Measurements from ENCODE around the gene ARSB. TPM values are rescaled to one million over a fixed set of nuclear protein-coding genes. Genes with fewer than 3 reads are reported as not detected.
"Not testable (repeated sequence)": the region's sequence is repeated elsewhere in the genome, so short reads cannot be mapped to it uniquely, and the experiment has no call there.

The ARSB gene
- total and polyA plus RNA-seq, 12 donors = 1.9 to 24.5 (median 14.5) TPM

DNA sequence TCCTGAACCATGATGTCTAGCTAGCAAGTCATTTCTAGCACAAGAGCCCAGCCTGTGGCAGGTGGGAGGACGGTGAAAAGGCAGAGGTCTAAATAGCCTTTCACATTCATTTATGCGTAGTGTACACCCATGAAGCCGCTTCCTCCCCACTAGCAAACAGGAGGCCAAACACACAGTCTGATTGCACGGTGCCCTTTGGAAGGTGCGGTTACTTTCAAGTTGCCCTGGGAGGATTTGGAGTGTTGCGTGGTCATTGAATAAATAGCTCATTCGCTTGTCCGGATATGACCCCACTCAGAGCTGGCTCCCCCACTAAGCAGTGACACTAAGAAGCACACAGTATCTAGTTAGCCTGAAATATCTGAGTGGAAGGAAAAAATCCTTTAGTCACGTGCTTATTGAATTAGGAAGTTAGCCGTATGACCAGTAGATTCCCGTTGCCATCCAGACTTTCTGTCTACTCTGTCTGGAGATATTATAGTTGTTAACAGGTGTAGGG is 664 bp upstream of the ARSB start:
- Histone ChIP-seq H3K27ac (peak overlapping the region; percentile 51 to 98 (median 98)), H3K4me1 (replicated peaks in 1 of 2) (peaks cover 11 to 24% of the 10 kb centered on the region in 2 donors), H3K27me3 (no peaks in the 10 kb centered on the region), H3K36me3 (replicated peaks in 1 of 2) (no peaks in the 10 kb centered on the region), H3K4me3 (peak overlapping the region in 2 of 4 donors; percentile 74 to 76), H3K9me3 (replicated peaks in 1 of 3) (no peaks in the 10 kb centered on the region)
- DNase-seq = peak; percentile 42 to 76 (median 58)
- WGBS, 4 donors = 1 to 6% (median 4%) methylated on average over 8 to 11 of the region's 11 CpGs
- intact Hi-C loops (cut with DNase I) = no loop called here
- peak; percentile 11 to 60 for TF ChIP-seq POLR2A (IDR thresholded peaks at IDR 0.05)
- TF ChIP-seq, protein P1, sequence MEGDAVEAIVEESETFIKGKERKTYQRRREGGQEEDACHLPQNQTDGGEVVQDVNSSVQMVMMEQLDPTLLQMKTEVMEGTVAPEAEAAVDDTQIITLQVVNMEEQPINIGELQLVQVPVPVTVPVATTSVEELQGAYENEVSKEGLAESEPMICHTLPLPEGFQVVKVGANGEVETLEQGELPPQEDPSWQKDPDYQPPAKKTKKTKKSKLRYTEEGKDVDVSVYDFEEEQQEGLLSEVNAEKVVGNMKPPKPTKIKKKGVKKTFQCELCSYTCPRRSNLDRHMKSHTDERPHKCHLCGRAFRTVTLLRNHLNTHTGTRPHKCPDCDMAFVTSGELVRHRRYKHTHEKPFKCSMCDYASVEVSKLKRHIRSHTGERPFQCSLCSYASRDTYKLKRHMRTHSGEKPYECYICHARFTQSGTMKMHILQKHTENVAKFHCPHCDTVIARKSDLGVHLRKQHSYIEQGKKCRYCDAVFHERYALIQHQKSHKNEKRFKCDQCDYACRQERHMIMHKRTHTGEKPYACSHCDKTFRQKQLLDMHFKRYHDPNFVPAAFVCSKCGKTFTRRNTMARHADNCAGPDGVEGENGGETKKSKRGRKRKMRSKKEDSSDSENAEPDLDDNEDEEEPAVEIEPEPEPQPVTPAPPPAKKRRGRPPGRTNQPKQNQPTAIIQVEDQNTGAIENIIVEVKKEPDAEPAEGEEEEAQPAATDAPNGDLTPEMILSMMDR (IDR thresholded peaks at IDR 0.05) = no peak

DNA sequence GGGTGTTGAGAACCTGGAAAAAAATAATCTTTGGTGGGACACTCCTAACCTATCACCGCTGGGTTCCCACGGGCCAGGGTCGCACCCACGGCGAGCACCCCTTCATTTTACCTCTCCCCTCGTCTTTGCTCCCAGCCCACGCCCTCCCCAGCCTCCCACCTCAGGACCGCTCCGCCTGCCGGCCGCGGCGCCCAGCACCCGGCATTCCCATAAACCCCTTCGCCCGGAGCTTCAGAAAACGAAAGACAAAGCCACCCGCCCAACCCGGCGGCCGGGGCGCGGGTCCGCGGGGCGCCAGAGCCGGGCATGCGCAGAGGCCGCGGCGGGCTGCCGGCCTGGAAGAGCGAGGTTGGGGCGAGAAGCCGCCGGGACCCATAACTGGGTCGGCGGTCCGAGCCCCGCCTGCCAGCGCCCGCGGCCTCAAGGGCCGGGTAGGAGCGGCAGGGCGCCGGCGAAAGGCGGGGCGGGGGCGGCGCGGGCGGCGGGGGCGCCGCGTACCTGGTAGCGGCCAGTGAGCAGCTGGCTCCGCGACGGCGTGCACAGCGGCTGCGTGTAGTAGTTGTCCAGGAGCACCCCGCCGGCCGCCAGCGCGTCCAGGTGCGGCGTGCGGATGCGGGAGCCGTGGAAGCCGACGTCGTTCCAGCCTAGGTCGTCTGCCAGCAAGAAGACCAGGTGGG is 533 bp downstream of the ARSB start:
- DNase-seq = peak; percentile 84 to 90 (median 86)
- Histone ChIP-seq H3K4me1 (replicated peaks in 1 of 2) (peaks cover 11 to 24% of the 10 kb centered on the region in 2 donors), H3K36me3 (replicated peaks in 1 of 2) (no peaks in the 10 kb centered on the region), H3K27me3 (no peaks in the 10 kb centered on the region), H3K9me3 (replicated peaks in 1 of 3) (no peaks in the 10 kb centered on the region), H3K4me3 (peak overlapping the region; percentile 66 to 89 (median 75)), H3K27ac (peak overlapping the region; percentile 51 to 98 (median 98))
- intact Hi-C loops (cut with DNase I) = no loop called here
- 0 to 1% (median 0%) methylated on average over 8 to 79 of the region's 79 CpGs for WGBS, 4 donors
- peak; percentile 40 to 83 for TF ChIP-seq POLR2A (IDR thresholded peaks at IDR 0.05)
- TF ChIP-seq, protein P1 (IDR thresholded peaks at IDR 0.05) = peak in 5 of 6 experiments; percentile 37 to 63 (median 46)

DNA sequence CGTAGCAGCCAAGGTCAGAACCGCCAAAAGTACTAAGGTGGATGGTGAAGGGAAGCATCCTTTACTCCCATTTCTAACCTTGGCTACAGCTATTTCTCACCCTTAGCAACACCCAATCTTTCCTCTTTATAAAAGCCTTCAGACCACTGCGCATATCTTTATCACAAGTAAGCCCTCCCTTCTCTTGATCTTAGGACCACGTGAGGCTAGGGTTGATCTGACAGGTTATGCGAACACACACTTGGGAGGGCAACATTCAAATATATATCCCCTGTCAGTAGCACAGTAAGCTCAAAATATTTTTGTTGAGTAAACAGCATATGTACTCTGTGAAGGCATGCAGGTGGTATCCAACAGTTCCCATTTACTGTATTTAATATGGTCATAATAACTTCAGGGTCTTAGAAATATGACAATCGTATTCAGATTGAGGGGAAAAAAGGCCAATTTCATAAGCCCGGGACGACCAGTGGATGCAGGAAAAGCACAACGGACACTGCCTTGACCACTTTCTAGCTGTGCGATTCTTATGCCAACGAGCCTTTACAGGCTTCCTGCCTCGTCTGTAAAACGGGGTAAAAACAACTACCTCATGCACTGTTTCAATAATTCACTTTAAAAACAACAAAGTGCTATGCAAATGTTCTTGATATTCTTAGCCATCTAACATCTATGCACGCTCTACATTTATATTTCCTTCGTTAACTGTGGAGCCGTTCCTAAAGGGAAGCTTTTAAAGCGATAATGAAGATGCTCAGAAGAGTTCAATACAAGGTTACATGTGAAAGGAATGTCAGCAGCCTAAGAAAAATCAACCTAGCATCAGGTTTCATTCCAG is 1.3 kb downstream of the ARSB start:
- peaks cover 11 to 24% of the 10 kb centered on the region in 2 donors for H3K4me1 ChIP-seq (replicated peaks in 1 of 2)
- DNase-seq = no peak
- H3K4me3 ChIP-seq = peak overlapping the region in 3 of 4 donors; percentile 66 to 76 (median 74)
- H3K36me3 ChIP-seq (replicated peaks in 1 of 2) = no peaks in the 10 kb centered on the region
- WGBS, 4 donors = 16 to 21% (median 17%) methylated on average over 17 of the region's 17 CpGs
- TF ChIP-seq, protein P1 (IDR thresholded peaks at IDR 0.05) = no peak
- no peak for TF ChIP-seq POLR2A (IDR thresholded peaks at IDR 0.05)
- H3K27me3 ChIP-seq = no peaks in the 10 kb centered on the region
- H3K9me3 ChIP-seq (replicated peaks in 1 of 3) = no peaks in the 10 kb centered on the region
- peak overlapping the region; percentile 51 to 98 (median 98) for H3K27ac ChIP-seq
- intact Hi-C loops (cut with DNase I) = no loop called here

DNA sequence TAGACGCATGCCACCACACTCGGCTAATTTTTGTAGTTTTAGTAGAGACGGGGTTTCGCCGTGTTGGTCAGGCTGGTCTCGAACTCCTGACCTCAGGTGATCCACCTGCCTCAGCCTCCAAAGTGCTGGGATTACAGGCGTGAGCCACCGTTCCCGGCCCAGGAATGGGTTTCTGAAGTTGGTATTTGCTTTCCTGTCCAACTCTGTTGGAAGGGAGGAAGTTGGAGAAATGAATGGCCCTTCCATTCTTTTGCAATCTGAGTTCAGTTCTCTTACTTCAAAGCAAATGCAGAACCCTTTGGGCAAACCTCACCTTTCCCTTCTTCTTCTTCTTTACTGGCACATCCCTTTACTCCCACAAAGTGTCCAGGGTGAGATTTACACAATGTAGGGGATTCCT is 1.9 kb downstream of the ARSB start:
- H3K27ac ChIP-seq; H3K9me3 ChIP-seq (replicated peaks in 1 of 3): not testable (repeated sequence)
- WGBS, 4 donors = 90 to 93% (median 91%) methylated on average over 9 of the region's 9 CpGs

More for the DNA sequence above, 1.9 kb downstream of the ARSB start:
- H3K4me1 ChIP-seq (replicated peaks in 1 of 2) = peaks cover 11 to 24% of the 10 kb centered on the region in 2 donors
- intact Hi-C loops (cut with DNase I); H3K36me3 ChIP-seq (replicated peaks in 1 of 2); H3K27me3 ChIP-seq; H3K4me3 ChIP-seq; DNase-seq: not testable (repeated sequence)
